GM12874 (cell line): ENCODE results near the gene OR8G1.

Experiments
- TF ChIP-seq, protein P1 (sequence below): IDR thresholded peaks from 2 replicates; pipeline ENCODE4 v1.5.1; 2011; ENCODE audit warnings: low read depth, mild to moderate bottlenecking, control low read depth, low read length, moderate library complexity; ENCODE audit not compliant: insufficient read depth

The OR8G1 gene

DNA sequence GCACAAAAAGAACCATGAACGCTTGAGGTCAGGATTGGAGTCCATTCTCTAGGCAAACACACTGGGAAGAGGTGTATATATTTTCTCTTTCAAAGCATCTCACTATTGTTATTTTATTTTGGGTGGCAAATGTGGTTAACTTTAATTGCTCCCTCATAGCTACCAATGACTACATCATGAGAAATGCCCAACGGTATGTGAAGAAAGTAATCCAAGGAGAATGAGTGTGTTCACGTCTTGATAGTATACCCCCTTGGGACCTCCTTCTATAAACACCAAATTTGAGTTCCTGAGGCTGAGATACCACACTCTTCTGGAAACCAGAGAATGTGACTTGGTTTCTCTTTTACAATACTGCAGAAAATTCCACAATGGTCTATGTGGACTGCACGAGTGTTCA is 57.0 kb downstream of the OR8G1 start:
- TF ChIP-seq, protein P1, sequence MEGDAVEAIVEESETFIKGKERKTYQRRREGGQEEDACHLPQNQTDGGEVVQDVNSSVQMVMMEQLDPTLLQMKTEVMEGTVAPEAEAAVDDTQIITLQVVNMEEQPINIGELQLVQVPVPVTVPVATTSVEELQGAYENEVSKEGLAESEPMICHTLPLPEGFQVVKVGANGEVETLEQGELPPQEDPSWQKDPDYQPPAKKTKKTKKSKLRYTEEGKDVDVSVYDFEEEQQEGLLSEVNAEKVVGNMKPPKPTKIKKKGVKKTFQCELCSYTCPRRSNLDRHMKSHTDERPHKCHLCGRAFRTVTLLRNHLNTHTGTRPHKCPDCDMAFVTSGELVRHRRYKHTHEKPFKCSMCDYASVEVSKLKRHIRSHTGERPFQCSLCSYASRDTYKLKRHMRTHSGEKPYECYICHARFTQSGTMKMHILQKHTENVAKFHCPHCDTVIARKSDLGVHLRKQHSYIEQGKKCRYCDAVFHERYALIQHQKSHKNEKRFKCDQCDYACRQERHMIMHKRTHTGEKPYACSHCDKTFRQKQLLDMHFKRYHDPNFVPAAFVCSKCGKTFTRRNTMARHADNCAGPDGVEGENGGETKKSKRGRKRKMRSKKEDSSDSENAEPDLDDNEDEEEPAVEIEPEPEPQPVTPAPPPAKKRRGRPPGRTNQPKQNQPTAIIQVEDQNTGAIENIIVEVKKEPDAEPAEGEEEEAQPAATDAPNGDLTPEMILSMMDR: no peak

DNA sequence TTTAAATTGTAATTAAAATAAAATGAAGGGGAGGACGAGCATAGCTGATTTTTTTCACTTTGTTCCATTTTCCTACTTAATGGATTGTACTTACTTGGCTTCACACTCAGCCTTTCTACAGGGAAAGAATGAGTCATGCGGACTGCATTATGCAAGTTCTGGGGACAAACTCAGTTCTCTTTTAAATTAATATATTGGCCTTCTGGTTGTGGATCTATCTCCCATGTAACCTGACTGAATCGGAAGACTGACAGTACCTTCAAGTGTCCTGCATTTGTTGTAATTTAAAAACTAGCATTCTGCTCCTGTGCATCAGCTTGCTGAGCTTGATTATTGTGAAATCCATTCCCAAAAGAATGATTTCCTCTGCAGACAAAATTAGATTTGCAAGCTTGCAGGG is 60.7 kb downstream of the OR8G1 start:
- TF ChIP-seq, protein P1: no peak

DNA sequence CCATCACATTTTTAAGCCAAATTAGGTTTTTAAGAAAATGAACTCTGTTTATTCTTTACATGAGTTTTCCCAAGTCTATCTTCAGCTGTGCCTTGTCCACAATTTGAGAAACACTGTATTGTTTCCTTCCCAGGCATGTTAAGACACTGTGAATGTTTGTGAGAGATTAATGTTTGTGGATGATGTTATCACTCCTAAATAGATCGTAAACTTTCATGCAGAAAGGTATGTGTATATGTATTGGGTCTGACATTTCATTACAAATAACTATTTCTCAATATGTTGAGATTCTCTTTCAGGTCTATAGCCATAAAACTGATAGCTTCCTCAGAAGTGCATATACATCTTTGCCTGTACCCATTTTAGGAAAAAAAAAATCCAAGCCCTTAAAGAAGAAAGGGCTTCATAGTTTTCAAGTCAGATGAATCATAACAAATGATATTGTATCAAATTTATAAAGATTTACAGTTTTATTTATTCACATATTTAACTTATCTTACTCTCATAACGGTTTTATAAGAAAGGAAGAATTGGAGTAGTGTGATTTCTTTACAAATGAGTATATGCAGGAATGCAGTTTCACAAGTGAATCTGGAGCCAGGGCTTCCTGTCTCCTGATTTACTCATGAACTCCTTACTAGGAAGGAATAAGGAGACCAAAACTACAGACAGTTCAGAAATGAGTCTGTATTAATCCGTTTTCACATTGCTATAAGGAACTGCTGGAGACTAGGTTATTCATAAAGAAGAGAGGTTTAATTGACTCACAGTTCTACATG is 61.6 kb downstream of the OR8G1 start:
- TF ChIP-seq, protein P1: no peak
